Measurements from ENCODE around the gene HEXD.

Gene HEXD

GRCh38 chr17:82389379-82389778 is 28.8 kb upstream of the HEXD start:
- Histone ChIP-seq H3K4me2 (ENCODE audit: low read length) (no peak overlapping the region), H3K4me3 (ENCODE audit: low read length) (no peak overlapping the region), H4K20me1 (ENCODE audit: control insufficient read depth, insufficient read depth, low read depth, low read length) (no peaks in the 10 kb centered on the region), H3F3A (ENCODE audit: control insufficient read depth, insufficient read depth) (no peaks in the 10 kb centered on the region), H3K9me2 (replicated peaks; ENCODE audit: control insufficient read depth, low read length) (no peaks in the 10 kb centered on the region), H3K9me3 (ENCODE audit: control insufficient read depth, insufficient read depth, low read length) (no peaks in the 10 kb centered on the region), H3K4me1 (ENCODE audit: control insufficient read depth, low read length) (no peaks in the 10 kb centered on the region), H3K27me3 (ENCODE audit: control insufficient read depth, low read length) (no peaks in the 10 kb centered on the region), H3K36me3 (ENCODE audit: control insufficient read depth, low read length) (no peaks in the 10 kb centered on the region), H3K27ac (ENCODE audit: low read depth, low read length) (no peak overlapping the region), H3K79me2 (ENCODE audit: control insufficient read depth, low read length) (no peaks in the 10 kb centered on the region)
- TF ChIP-seq EZH2phosphoT487 (IDR thresholded peaks at IDR 0.05; ENCODE audit: borderline replicate concordance, low read length) (no peak), CTCF (IDR thresholded peaks at IDR 0.05; ENCODE audit: low read depth, low read length, poor library complexity, severe bottlenecking) (no peak)

- Histone ChIP-seq H3K9me2 (replicated peaks; ENCODE audit: control insufficient read depth, low read length) (no peaks in the 10 kb centered on the region), H3K27ac (ENCODE audit: low read depth, low read length) (no peak overlapping the region), H3F3A (ENCODE audit: control insufficient read depth, insufficient read depth) (no peaks in the 10 kb centered on the region), H3K4me2 (ENCODE audit: low read length) (no peak overlapping the region), H3K9me3 (ENCODE audit: control insufficient read depth, insufficient read depth, low read length) (no peaks in the 10 kb centered on the region), H4K20me1 (ENCODE audit: control insufficient read depth, insufficient read depth, low read depth, low read length) (no peaks in the 10 kb centered on the region), H3K36me3 (ENCODE audit: control insufficient read depth, low read length) (no peaks in the 10 kb centered on the region), H3K79me2 (ENCODE audit: control insufficient read depth, low read length) (no peaks in the 10 kb centered on the region), H3K27me3 (ENCODE audit: control insufficient read depth, low read length) (no peaks in the 10 kb centered on the region), H3K4me3 (ENCODE audit: low read length) (no peak overlapping the region), H3K4me1 (ENCODE audit: control insufficient read depth, low read length) (no peaks in the 10 kb centered on the region)
- TF ChIP-seq CTCF (IDR thresholded peaks at IDR 0.05; ENCODE audit: low read depth, low read length, poor library complexity, severe bottlenecking) (no peak), EZH2phosphoT487 (IDR thresholded peaks at IDR 0.05; ENCODE audit: borderline replicate concordance, low read length) (no peak)
These were observed 27.9 kb upstream of the HEXD start for GRCh38 chr17:82390015-82390859.

GRCh38 chr17:82390860-82391435 is 27.2 kb upstream of the HEXD start:
- Histone ChIP-seq H3K4me2 (ENCODE audit: low read length) (no peak overlapping the region), H3K9me2 (replicated peaks; ENCODE audit: control insufficient read depth, low read length) (no peaks in the 10 kb centered on the region), H3K79me2 (ENCODE audit: control insufficient read depth, low read length) (no peaks in the 10 kb centered on the region), H3K4me3 (ENCODE audit: low read length) (no peak overlapping the region), H3K4me1 (ENCODE audit: control insufficient read depth, low read length) (no peaks in the 10 kb centered on the region), H3K27ac (ENCODE audit: low read depth, low read length) (no peak overlapping the region), H3K9me3 (ENCODE audit: control insufficient read depth, insufficient read depth, low read length) (no peaks in the 10 kb centered on the region), H3K36me3 (ENCODE audit: control insufficient read depth, low read length) (no peaks in the 10 kb centered on the region), H3K27me3 (ENCODE audit: control insufficient read depth, low read length) (no peaks in the 10 kb centered on the region), H4K20me1 (ENCODE audit: control insufficient read depth, insufficient read depth, low read depth, low read length) (no peaks in the 10 kb centered on the region), H3F3A (ENCODE audit: control insufficient read depth, insufficient read depth) (no peaks in the 10 kb centered on the region)
- TF ChIP-seq EZH2phosphoT487 (IDR thresholded peaks at IDR 0.05; ENCODE audit: borderline replicate concordance, low read length) (no peak), CTCF (IDR thresholded peaks at IDR 0.05; ENCODE audit: low read depth, low read length, poor library complexity, severe bottlenecking) (no peak)
